ENCODE results near the gene LUC7L.
"Not testable (repeated sequence)": the region's sequence is repeated elsewhere in the genome, so short reads cannot be mapped to it uniquely, and the experiment has no call there.

The LUC7L gene

DNA sequence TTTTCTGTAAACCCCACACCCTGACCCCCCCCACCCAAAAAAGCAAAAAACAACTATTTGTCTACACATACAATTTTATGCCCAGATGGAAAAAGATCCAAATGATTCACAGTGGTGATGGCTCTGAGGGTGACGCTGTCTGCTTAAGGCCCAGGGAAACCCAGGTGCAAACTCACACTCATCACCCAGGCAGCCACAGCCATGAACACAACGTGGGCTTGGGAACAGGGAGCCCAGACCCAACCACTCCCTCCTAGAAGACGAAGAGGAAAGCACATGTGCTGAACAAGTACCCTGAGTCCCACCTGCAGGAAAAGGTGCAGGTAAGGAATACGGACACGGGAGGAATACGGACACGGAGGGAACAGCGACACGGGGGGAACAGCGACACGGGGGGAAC lies 43.6 kb downstream of the LUC7L start:
- Histone ChIP-seq H3K4me1 (ENCODE audit: insufficient read depth, low read length) (no peaks in the 10 kb centered on the region; the same call in 1 of the 2 replicates), H3K36me3 (ENCODE audit: insufficient read depth, low read length) (0 out of 2 replicates have a peak, but pooled peaks cover 10% of the 10 kb centered on the region), H3K9ac (ENCODE audit: low read depth, low read length) (no peak overlapping the region), H3K9me3 (ENCODE audit: control insufficient read depth, insufficient read depth, low read length) (no peaks in the 10 kb centered on the region)

DNA sequence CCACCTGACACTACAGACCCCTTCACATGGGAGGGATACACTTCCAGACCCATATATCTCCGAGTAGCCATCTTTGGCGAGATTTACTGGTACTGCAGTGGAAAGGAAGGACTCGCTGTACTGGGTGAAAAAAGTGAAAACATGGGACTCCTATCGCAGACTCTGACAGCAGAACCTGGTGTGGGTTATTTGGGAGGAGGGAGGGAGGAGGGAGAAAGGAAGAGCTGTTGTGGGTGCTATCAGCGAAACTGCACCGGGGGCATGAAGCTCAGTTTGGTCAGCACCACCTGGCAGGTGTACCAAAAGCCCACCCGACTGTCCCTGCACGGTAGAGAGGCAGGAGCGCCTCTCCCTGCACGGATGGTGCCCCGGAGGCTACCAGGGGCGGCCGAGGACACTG lies 44.0 kb downstream of the LUC7L start:
- Histone ChIP-seq H3K9me3 (ENCODE audit: control insufficient read depth, insufficient read depth, low read length) (no peaks in the 10 kb centered on the region), H3K36me3 (ENCODE audit: insufficient read depth, low read length) (0 out of 2 replicates have a peak, but pooled peaks cover 7% of the 10 kb centered on the region), H3K4me1 (ENCODE audit: insufficient read depth, low read length) (no peaks in the 10 kb centered on the region; the same call in 1 of the 2 replicates), H3K9ac (ENCODE audit: low read depth, low read length) (no peak overlapping the region)

DNA sequence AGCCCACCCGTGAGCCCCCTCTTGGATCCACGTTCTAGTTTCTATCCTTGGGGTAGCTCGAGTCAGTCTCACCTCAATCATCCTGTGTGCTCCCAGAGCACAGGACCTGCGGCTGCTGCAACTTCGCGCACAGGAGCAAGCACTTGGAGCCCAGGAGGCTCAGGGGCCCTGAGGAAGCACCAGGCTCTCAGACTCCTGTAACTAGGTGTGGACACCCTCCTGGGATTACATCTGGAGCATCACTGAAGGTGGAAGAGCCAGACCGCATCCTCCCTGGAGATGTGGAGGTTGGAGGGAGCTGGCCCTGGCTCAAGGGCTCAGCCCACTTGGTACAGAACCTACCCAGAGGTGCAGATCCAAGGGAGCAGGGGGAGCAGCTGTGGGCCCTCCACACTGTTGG lies 46.2 kb downstream of the LUC7L start:
- H3K36me3 ChIP-seq (ENCODE audit: insufficient read depth, low read length), result no peaks in the 10 kb centered on the region
- no peaks in the 10 kb centered on the region; the same call in 1 of the 2 replicates for H3K4me1 ChIP-seq (ENCODE audit: insufficient read depth, low read length)
- H3K9me3 ChIP-seq (ENCODE audit: control insufficient read depth, insufficient read depth, low read length), result no peaks in the 10 kb centered on the region
- H3K9ac ChIP-seq (ENCODE audit: low read depth, low read length), result no peak overlapping the region

DNA sequence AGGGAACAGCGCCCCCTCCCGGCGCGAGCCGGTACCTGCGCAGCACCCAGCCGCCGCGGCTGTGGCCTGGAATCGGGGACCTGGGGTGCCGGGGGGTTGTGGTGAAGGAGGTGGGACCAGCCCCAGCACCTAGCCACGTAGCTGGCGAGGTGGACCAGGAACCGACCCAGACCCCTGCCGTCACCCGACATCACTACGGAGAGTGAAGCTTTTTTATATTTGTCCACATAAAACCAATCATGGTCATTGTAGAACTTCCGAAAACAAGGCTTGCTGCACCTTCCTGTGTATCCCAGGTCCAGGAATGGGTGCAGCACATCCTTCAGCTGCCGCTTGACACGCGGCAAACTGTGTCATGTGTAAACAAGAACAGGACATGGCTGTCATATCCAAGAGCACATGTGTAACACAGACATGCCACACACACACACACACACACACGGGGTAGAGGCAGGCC lies 47.7 kb downstream of the LUC7L start:
- no peaks in the 10 kb centered on the region; the same call in 1 of the 2 replicates for H3K4me1 ChIP-seq (ENCODE audit: insufficient read depth, low read length)
- no peak overlapping the region for H3K9ac ChIP-seq (ENCODE audit: low read depth, low read length)
- H3K36me3 ChIP-seq (ENCODE audit: insufficient read depth, low read length), result no peaks in the 10 kb centered on the region
- no peaks in the 10 kb centered on the region for H3K9me3 ChIP-seq (ENCODE audit: control insufficient read depth, insufficient read depth, low read length)

DNA sequence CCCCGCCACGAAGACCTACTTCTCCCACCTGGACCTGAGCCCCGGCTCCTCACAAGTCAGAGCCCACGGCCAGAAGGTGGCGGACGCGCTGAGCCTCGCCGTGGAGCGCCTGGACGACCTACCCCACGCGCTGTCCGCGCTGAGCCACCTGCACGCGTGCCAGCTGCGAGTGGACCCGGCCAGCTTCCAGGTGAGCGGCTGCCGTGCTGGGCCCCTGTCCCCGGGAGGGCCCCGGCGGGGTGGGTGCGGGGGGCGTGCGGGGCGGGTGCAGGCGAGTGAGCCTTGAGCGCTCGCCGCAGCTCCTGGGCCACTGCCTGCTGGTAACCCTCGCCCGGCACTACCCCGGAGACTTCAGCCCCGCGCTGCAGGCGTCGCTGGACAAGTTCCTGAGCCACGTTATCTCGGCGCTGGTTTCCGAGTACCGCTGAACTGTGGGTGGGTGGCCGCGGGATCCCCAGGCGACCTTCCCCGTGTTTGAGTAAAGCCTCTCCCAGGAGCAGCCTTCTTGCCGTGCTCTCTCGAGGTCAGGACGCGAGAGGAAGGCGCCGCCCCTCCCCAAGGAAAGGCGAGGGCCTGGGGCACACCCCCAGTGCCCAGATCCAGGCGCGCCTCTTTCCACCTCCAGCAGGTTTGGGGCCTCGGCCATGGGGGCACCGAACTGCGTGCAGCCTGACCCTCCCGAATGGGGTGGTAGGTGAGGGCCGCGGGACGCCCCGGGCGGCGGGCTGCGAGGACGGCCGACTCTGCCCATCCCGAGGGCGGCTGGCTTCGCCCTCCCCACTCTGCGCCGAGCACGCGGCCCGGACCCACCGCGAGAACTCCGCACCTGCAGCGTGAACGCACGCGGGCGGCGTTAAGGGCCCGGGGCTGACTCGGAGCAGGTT lies 48.3 kb downstream of the LUC7L start:
- H3K9me3 ChIP-seq (ENCODE audit: control insufficient read depth, insufficient read depth, low read length), result no peaks in the 10 kb centered on the region
- H3K4me1 ChIP-seq (ENCODE audit: insufficient read depth, low read length), result no peaks in the 10 kb centered on the region; the same call in 1 of the 2 replicates
- H3K9ac ChIP-seq (ENCODE audit: low read depth, low read length), result peak overlapping the region; percentile 51
- no peaks in the 10 kb centered on the region for H3K36me3 ChIP-seq (ENCODE audit: insufficient read depth, low read length)

DNA sequence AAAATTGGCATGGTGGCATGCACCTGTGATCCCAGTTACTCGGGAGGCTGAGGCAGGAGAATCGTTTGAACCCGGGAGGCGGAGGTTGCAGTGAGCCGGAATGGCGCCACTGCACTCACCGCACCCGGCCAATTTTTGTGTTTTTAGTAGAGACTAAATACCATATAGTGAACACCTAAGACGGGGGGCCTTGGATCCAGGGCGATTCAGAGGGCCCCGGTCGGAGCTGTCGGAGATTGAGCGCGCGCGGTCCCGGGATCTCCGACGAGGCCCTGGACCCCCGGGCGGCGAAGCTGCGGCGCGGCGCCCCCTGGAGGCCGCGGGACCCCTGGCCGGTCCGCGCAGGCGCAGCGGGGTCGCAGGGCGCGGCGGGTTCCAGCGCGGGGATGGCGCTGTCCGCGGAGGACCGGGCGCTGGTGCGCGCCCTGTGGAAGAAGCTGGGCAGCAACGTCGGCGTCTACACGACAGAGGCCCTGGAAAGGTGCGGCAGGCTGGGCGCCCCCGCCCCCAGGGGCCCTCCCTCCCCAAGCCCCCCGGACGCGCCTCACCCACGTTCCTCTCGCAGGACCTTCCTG lies 49.1 kb downstream of the LUC7L start, which contains the start of gene HBQ1:
Gene HBQ1, plus strand, starts transcription at position 359 of the 575 bp plus-strand sequence. Its CDS starts 28 bp downstream, at position 387.
- no peaks in the 10 kb centered on the region for H3K9me3 ChIP-seq (ENCODE audit: control insufficient read depth, insufficient read depth, low read length)
- no peaks in the 10 kb centered on the region for H3K36me3 ChIP-seq (ENCODE audit: insufficient read depth, low read length)
- H3K4me1 ChIP-seq (ENCODE audit: insufficient read depth, low read length), result no peaks in the 10 kb centered on the region; the same call in 1 of the 2 replicates
- peak within 1 kb of the TSS; percentile 51 for H3K9ac ChIP-seq (ENCODE audit: low read depth, low read length)

DNA sequence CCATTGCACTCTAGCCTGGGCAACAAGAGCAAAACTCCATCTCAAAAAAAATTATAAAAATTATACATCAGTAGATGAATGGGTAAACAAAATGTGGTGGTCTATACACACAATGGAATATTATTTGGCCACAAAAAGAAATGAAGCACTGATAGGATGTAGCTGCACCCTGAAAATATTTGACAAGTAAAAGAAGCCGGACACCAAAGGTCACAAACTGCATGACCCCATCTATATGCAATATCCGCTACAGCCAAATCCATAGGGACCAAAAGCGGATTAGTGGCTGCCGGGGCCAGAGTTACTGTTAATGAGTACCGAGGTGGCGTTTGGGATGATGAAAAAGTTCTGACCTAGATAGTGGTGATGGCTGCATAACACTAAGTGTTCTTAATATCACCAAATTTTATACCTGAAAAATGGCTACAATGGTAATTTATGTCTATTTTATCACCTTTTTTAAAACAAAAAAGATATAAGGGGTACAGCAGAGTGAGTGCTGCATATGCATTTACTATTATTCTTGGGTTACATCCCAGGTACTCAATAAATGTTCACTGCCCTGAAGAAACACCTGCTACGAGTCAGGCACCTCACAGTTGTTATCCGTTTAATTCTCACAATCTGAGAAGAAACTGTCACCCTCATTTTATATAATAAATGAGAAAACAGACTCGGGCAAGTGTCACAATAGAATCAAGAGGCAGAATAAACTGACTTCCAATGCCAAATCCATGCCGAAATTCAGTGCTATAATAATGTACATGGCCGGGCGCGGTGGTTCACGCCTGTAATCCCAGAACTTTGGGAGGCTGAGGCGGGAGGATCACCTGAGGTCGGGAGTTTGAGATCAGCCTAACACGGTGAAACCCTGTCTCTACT lies 49.8 kb downstream of the LUC7L start:
- no peaks in the 10 kb centered on the region for H3K9me3 ChIP-seq (ENCODE audit: control insufficient read depth, insufficient read depth, low read length)
- no peak overlapping the region for H3K9ac ChIP-seq (ENCODE audit: low read depth, low read length)
- no peaks in the 10 kb centered on the region for H3K36me3 ChIP-seq (ENCODE audit: insufficient read depth, low read length)
- no peaks in the 10 kb centered on the region; the same call in 1 of the 2 replicates for H3K4me1 ChIP-seq (ENCODE audit: insufficient read depth, low read length)

DNA sequence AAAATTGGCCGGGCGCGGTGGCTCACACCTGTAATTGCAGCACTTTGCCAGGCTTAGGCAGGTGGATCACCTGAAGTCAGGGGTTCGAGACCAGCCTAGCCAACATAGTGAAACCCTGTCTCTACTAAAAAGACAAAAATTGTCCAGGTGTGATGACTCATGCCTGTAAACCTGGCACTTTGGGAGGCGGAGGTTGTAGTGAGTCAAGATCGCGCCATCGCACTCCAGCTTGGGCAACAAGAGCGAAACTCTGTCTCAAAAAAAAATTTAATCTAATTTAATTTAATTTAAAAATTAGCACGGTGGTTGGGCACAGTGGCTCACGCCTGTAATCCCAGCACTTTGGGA lies 50.6 kb downstream of the LUC7L start:
- Histone ChIP-seq H3K9me3 (ENCODE audit: control insufficient read depth, insufficient read depth, low read length) (no peaks in the 10 kb centered on the region), H3K36me3 (ENCODE audit: insufficient read depth, low read length) (no peaks in the 10 kb centered on the region), H3K9ac (ENCODE audit: low read depth, low read length) (no peak overlapping the region), H3K4me1 (ENCODE audit: insufficient read depth, low read length) (no peaks in the 10 kb centered on the region; the same call in 1 of the 2 replicates)

DNA sequence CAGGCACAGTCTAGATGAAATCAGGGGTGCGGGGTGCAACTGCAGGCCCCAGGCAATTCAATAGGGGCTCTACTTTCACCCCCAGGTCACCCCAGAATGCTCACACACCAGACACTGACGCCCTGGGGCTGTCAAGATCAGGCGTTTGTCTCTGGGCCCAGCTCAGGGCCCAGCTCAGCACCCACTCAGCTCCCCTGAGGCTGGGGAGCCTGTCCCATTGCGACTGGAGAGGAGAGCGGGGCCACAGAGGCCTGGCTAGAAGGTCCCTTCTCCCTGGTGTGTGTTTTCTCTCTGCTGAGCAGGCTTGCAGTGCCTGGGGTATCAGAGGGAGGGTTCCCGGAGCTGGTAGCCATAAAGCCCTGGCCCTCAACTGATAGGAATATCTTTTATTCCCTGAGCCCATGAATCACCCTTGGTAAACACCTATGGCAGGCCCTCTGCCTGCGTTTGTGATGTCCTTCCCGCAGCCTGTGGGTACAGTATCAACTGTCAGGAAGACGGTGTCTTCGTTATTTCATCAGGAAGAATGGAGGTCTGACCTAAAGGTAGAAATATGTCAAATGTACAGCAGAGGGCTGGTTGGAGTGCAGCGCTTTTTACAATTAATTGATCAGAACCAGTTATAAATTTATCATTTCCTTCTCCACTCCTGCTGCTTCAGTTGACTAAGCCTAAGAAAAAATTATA lies 51.1 kb downstream of the LUC7L start:
- H3K9ac ChIP-seq (ENCODE audit: low read depth, low read length), result no peak overlapping the region
- H3K9me3 ChIP-seq (ENCODE audit: control insufficient read depth, insufficient read depth, low read length), result no peaks in the 10 kb centered on the region
- H3K4me1 ChIP-seq (ENCODE audit: insufficient read depth, low read length), result no peaks in the 10 kb centered on the region; the same call in 1 of the 2 replicates
- H3K36me3 ChIP-seq (ENCODE audit: insufficient read depth, low read length), result no peaks in the 10 kb centered on the region

DNA sequence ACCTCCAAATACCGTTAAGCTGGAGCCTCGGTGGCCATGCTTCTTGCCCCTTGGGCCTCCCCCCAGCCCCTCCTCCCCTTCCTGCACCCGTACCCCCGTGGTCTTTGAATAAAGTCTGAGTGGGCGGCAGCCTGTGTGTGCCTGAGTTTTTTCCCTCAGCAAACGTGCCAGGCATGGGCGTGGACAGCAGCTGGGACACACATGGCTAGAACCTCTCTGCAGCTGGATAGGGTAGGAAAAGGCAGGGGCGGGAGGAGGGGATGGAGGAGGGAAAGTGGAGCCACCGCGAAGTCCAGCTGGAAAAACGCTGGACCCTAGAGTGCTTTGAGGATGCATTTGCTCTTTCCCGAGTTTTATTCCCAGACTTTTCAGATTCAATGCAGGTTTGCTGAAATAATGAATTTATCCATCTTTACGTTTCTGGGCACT lies 51.8 kb downstream of the LUC7L start:
- Histone ChIP-seq H3K36me3 (ENCODE audit: insufficient read depth, low read length) (no peaks in the 10 kb centered on the region), H3K9ac (ENCODE audit: low read depth, low read length) (no peak overlapping the region), H3K9me3 (ENCODE audit: control insufficient read depth, insufficient read depth, low read length) (no peaks in the 10 kb centered on the region), H3K4me1 (ENCODE audit: insufficient read depth, low read length) (no peaks in the 10 kb centered on the region; the same call in 1 of the 2 replicates)

DNA sequence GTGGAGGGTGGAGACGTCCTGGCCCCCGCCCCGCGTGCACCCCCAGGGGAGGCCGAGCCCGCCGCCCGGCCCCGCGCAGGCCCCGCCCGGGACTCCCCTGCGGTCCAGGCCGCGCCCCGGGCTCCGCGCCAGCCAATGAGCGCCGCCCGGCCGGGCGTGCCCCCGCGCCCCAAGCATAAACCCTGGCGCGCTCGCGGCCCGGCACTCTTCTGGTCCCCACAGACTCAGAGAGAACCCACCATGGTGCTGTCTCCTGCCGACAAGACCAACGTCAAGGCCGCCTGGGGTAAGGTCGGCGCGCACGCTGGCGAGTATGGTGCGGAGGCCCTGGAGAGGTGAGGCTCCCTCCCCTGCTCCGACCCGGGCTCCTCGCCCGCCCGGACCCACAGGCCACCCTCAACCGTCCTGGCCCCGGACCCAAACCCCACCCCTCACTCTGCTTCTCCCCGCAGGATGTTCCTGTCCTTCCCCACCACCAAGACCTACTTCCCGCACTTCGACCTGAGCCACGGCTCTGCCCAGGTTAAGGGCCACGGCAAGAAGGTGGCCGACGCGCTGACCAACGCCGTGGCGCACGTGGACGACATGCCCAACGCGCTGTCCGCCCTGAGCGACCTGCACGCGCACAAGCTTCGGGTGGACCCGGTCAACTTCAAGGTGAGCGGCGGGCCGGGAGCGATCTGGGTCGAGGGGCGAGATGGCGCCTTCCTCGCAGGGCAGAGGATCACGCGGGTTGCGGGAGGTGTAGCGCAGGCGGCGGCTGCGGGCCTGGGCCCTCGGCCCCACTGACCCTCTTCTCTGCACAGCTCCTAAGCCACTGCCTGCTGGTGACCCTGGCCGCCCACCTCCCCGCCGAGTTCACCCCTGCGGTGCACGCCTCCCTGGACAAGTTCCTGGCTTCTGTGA lies 52.5 kb downstream of the LUC7L start, which contains the start of gene HBA1:
Gene HBA1, plus strand, starts transcription at position 204 of the 906 bp plus-strand sequence. Its CDS starts 37 bp downstream, at position 241.
- not testable (repeated sequence) for H3K36me3 ChIP-seq (ENCODE audit: insufficient read depth, low read length); H3K4me1 ChIP-seq (ENCODE audit: insufficient read depth, low read length)

DNA sequence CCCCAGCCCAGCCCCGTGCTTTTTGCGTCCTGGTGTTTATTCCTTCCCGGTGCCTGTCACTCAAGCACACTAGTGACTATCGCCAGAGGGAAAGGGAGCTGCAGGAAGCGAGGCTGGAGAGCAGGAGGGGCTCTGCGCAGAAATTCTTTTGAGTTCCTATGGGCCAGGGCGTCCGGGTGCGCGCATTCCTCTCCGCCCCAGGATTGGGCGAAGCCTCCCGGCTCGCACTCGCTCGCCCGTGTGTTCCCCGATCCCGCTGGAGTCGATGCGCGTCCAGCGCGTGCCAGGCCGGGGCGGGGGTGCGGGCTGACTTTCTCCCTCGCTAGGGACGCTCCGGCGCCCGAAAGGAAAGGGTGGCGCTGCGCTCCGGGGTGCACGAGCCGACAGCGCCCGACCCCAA lies 53.2 kb downstream of the LUC7L start:
- not testable (repeated sequence) for H3K4me1 ChIP-seq (ENCODE audit: insufficient read depth, low read length); H3K9ac ChIP-seq (ENCODE audit: low read depth, low read length); H3K9me3 ChIP-seq (ENCODE audit: control insufficient read depth, insufficient read depth, low read length); H3K36me3 ChIP-seq (ENCODE audit: insufficient read depth, low read length)

More for the DNA sequence above, 52.5 kb downstream of the LUC7L start, which contains the start of gene HBA1:
- not testable (repeated sequence) for H3K9me3 ChIP-seq (ENCODE audit: control insufficient read depth, insufficient read depth, low read length); H3K9ac ChIP-seq (ENCODE audit: low read depth, low read length)

Measured in ES-I3 (cell line).